ENCODE measurements around the gene TLCD5. TPM values are rescaled to one million over a fixed set of nuclear protein-coding genes. Genes with fewer than 3 reads are reported as not detected.
A peak's percentile ranks its signal among the peaks of the same experiment; 100 is the strongest.

Gene TLCD5
- total RNA-seq (ENCODE audit: low replicate concordance): 3.3 and 11.6 TPM in 2 replicates
- long read RNA-seq, full-length matches to known transcripts: 3 of 4 reads
- long read RNA-seq, partial matches to known transcripts: 0 of 4 reads
- long read RNA-seq, other reads (novel, unspliced or antisense): 1 of 4 reads

GRCh38 chr11:120324932-120325810 lies at the start of gene TLCD5:
Gene TLCD5, plus strand, starts transcription at chr11:120325299. Its CDS starts 2,143 bp downstream, at chr11:120327442.
- H3K9me3 Mint-ChIP-seq: no peaks in the 10 kb centered on the region
- DNase-seq (ENCODE audit: extremely low spot score, unreplicated experiment): peak; percentile 85

GRCh38 chr11:120279502-120279901 lies 45.6 kb upstream of the TLCD5 start:
- TF ChIP-seq CTCF (conservative IDR thresholded peaks at IDR 0.05): no peak
- H3K4me1 Mint-ChIP-seq (ENCODE audit: unreplicated experiment): peaks cover 22% of the 10 kb centered on the region
- H3K9me3 Mint-ChIP-seq: no peaks in the 10 kb centered on the region
- peaks cover 10% of the 10 kb centered on the region for H3K27me3 Mint-ChIP-seq
- H3K27ac Mint-ChIP-seq: no peak overlapping the region
- no peak for DNase-seq (ENCODE audit: extremely low spot score, unreplicated experiment)
- no peaks in the 10 kb centered on the region for H3K36me3 Mint-ChIP-seq
- H3K4me3 Mint-ChIP-seq: no peak overlapping the region

More at GRCh38 chr11:120324932-120325810, at the start of gene TLCD5:
- H3K4me1 Mint-ChIP-seq (ENCODE audit: unreplicated experiment): peaks cover 19% of the 10 kb centered on the region
- H3K27me3 Mint-ChIP-seq: peaks cover 10% of the 10 kb centered on the region
- H3K4me3 Mint-ChIP-seq: peak within 1 kb of the TSS; percentile 90
- peaks cover 6% of the 10 kb centered on the region for H3K36me3 Mint-ChIP-seq
- TF ChIP-seq CTCF (conservative IDR thresholded peaks at IDR 0.05): no peak
- H3K27ac Mint-ChIP-seq: peak within 1 kb of the TSS; percentile 71

- Mint-ChIP-seq H3K9me3 (no peaks in the 10 kb centered on the region), H3K27ac (peak overlapping the region; percentile 67), H3K4me3 (no peak overlapping the region), H3K36me3 (no peaks in the 10 kb centered on the region), H3K4me1 (ENCODE audit: unreplicated experiment) (peaks cover 22% of the 10 kb centered on the region), H3K27me3 (peaks cover 3% of the 10 kb centered on the region)
- no peak for TF ChIP-seq CTCF (conservative IDR thresholded peaks at IDR 0.05)
- DNase-seq (ENCODE audit: extremely low spot score, unreplicated experiment): no peak
These were observed 44.5 kb upstream of the TLCD5 start for GRCh38 chr11:120280600-120281051.

GRCh38 chr11:120281143-120281795 lies 43.8 kb upstream of the TLCD5 start:
- no peak for TF ChIP-seq CTCF (conservative IDR thresholded peaks at IDR 0.05)
- peaks cover 3% of the 10 kb centered on the region for H3K27me3 Mint-ChIP-seq
- no peaks in the 10 kb centered on the region for H3K36me3 Mint-ChIP-seq
- H3K4me3 Mint-ChIP-seq: no peak overlapping the region
- no peak overlapping the region for H3K27ac Mint-ChIP-seq
- peaks cover 22% of the 10 kb centered on the region for H3K4me1 Mint-ChIP-seq (ENCODE audit: unreplicated experiment)
- no peak for DNase-seq (ENCODE audit: extremely low spot score, unreplicated experiment)
- H3K9me3 Mint-ChIP-seq: no peaks in the 10 kb centered on the region

GRCh38 chr11:120283124-120283523 lies 42.0 kb upstream of the TLCD5 start:
- no peak for TF ChIP-seq CTCF (conservative IDR thresholded peaks at IDR 0.05)
- Mint-ChIP-seq H3K4me3 (no peak overlapping the region), H3K36me3 (no peaks in the 10 kb centered on the region), H3K27me3 (peaks cover under 1% of the 10 kb centered on the region), H3K4me1 (ENCODE audit: unreplicated experiment) (peaks cover 20% of the 10 kb centered on the region), H3K27ac (no peak overlapping the region), H3K9me3 (no peaks in the 10 kb centered on the region)
- no peak for DNase-seq (ENCODE audit: extremely low spot score, unreplicated experiment)
